H9 (cell line): ENCODE results near the gene LRRFIP2. TPM values are rescaled to one million over a fixed set of nuclear protein-coding genes. Genes with fewer than 3 reads are reported as not detected.

Experiments
- DNase-seq: peaks from one replicate; pipeline ENCODE4 v3.0.0-alpha.2; 2017
- H2AFZ ChIP-seq: one replicate; pipeline ENCODE4 v1.6.1; 2013; ENCODE audit warnings: mild to moderate bottlenecking, low read length, control low read depth, moderate library complexity
- H2AK5ac ChIP-seq: 2 replicates; pipeline ENCODE4 v1.6.1; 2013; ENCODE audit warnings: low read length, control low read depth, mixed read lengths; ENCODE audit not compliant: insufficient read length
- H2BK120ac ChIP-seq: one replicate; pipeline ENCODE4 v1.6.1; 2013; ENCODE audit warnings: low read depth, mild to moderate bottlenecking, low read length, control low read depth, inconsistent platforms; ENCODE audit not compliant: poor library complexity, severe bottlenecking
- H2BK12ac ChIP-seq: 2 replicates; pipeline ENCODE4 v1.6.1; 2013; ENCODE audit warnings: low read length, control low read depth, mixed read lengths, low read depth; ENCODE audit not compliant: insufficient read length
- H2BK15ac ChIP-seq: 2 replicates; pipeline ENCODE4 v1.6.1; 2013; ENCODE audit warnings: low read depth, low read length, control low read depth
- H2BK20ac ChIP-seq: one replicate; pipeline ENCODE4 v1.6.1; 2013; ENCODE audit warnings: low read depth, mild to moderate bottlenecking, low read length, control low read depth, inconsistent platforms; ENCODE audit not compliant: poor library complexity, severe bottlenecking
- H2BK5ac ChIP-seq: 2 replicates; pipeline ENCODE4 v1.6.1; 2013; ENCODE audit warnings: low read length, control low read depth, mixed read lengths; ENCODE audit not compliant: insufficient read length
- H3K14ac ChIP-seq: 2 replicates; pipeline ENCODE4 v1.6.1; 2013; ENCODE audit warnings: low read length, control low read depth; ENCODE audit not compliant: insufficient read depth
- H3K18ac ChIP-seq: 2 replicates; pipeline ENCODE4 v1.6.1; 2013; ENCODE audit warnings: low read depth, mild to moderate bottlenecking, mixed read lengths, low read length, control low read depth; ENCODE audit not compliant: insufficient read length
- H3K23ac ChIP-seq: 2 replicates; pipeline ENCODE4 v1.6.1; 2013; ENCODE audit warnings: low read length, control low read depth, mixed read lengths, low read depth; ENCODE audit not compliant: insufficient read length
- H3K23me2 ChIP-seq: 2 replicates; pipeline ENCODE4 v1.6.1; 2013; ENCODE audit warnings: low read depth, mild to moderate bottlenecking, mixed read lengths, low read length, control low read depth; ENCODE audit not compliant: insufficient read length, poor library complexity, severe bottlenecking
- H3K27ac ChIP-seq: 2 replicates; pipeline ENCODE4 v1.5.1; 2013; ENCODE audit warnings: low read length, control low read depth, mixed read lengths, low read depth; ENCODE audit not compliant: insufficient read length
- H3K27me3 ChIP-seq: 2 replicates; pipeline ENCODE4 v1.6.1; 2013; ENCODE audit warnings: low read length, control low read depth, inconsistent platforms; ENCODE audit not compliant: insufficient read depth
- H3K4ac ChIP-seq: 2 replicates; pipeline ENCODE4 v1.6.1; 2013; ENCODE audit warnings: low read depth, mild to moderate bottlenecking, control low read depth, inconsistent platforms, low read length, moderate library complexity
- H3K4me1 ChIP-seq: 2 replicates; pipeline ENCODE4 v1.6.1; 2013; ENCODE audit warnings: low read length, control low read depth, inconsistent platforms; ENCODE audit not compliant: insufficient read depth
- H3K4me2 ChIP-seq: 2 replicates; pipeline ENCODE4 v1.6.1; 2013; ENCODE audit warnings: low read length, control low read depth, mixed read lengths; ENCODE audit not compliant: insufficient read length, insufficient read depth
- H3K56ac ChIP-seq: 2 replicates; pipeline ENCODE4 v1.6.1; 2013; ENCODE audit warnings: low read depth, mild to moderate bottlenecking, mixed read lengths, low read length, control low read depth; ENCODE audit not compliant: insufficient read length
- H3K79me1 ChIP-seq: 2 replicates; pipeline ENCODE4 v1.6.1; 2013; ENCODE audit warnings: low read depth, mild to moderate bottlenecking, moderate library complexity, low read length, control low read depth, inconsistent platforms; ENCODE audit not compliant: insufficient read depth, poor library complexity, severe bottlenecking
- H3K79me2 ChIP-seq: 2 replicates; pipeline ENCODE4 v1.6.1; 2013; ENCODE audit warnings: low read length, control low read depth, inconsistent platforms; ENCODE audit not compliant: insufficient read depth
- H3K9ac ChIP-seq: 2 replicates; pipeline ENCODE4 v1.6.1; 2013; ENCODE audit warnings: low read length, control low read depth, mixed read lengths; ENCODE audit not compliant: insufficient read length; ENCODE audit errors: extremely low read depth
- H3K9me3 ChIP-seq: one replicate; pipeline ENCODE4 v1.6.1; 2013; ENCODE audit warnings: low read depth, low read length, inconsistent platforms; ENCODE audit not compliant: control insufficient read depth
- H3T11ph ChIP-seq: one replicate; pipeline ENCODE4 v1.6.1; 2013; ENCODE audit warnings: mild to moderate bottlenecking, low read length, control low read depth, inconsistent platforms
- H4K20me1 ChIP-seq: one replicate; pipeline ENCODE4 v1.6.1; 2013; ENCODE audit not compliant: control insufficient read depth, insufficient read length, insufficient read depth
- H4K5ac ChIP-seq: 2 replicates; pipeline ENCODE4 v1.6.1; 2013; ENCODE audit warnings: low read depth, mild to moderate bottlenecking, mixed read lengths, low read length, control low read depth; ENCODE audit not compliant: insufficient read length
- H4K8ac ChIP-seq: replicated peaks from 2 replicates; pipeline ENCODE4 v1.6.1; 2013; ENCODE audit warnings: low read length, control low read depth, mixed read lengths, low read depth; ENCODE audit not compliant: insufficient read length
- H4K91ac ChIP-seq: 2 replicates; pipeline ENCODE4 v1.6.1; 2013; ENCODE audit warnings: low read depth, mild to moderate bottlenecking, moderate library complexity, mixed read lengths, low read length, control low read depth; ENCODE audit not compliant: insufficient read length
- H3K27ac Mint-ChIP-seq, 3 experiments: 2 replicates in 2 of 3; 3 replicates in 1 of 3; pipeline ENCODE4 v1.8.0; 2020 to 2021; ENCODE audit warnings: mixed read lengths in 3 of 3, mild to moderate bottlenecking in 1 of 3, moderate library complexity in 1 of 3
- H3K27me3 Mint-ChIP-seq: 2 replicates; pipeline ENCODE4 v1.8.0; 2021; ENCODE audit warnings: low read depth, mild to moderate bottlenecking, moderate library complexity, mixed read lengths
- H3K36me3 Mint-ChIP-seq, 3 experiments: 2 replicates in 2 of 3; 3 replicates in 1 of 3; pipeline ENCODE4 v1.8.0; 2020 to 2021; ENCODE audit warnings: low read depth in 3 of 3, mixed read lengths in 3 of 3; ENCODE audit not compliant: insufficient read depth in 1 of 3
- H3K4me1 Mint-ChIP-seq, 2 experiments: 2 replicates each; pipeline ENCODE4 v1.8.0; 2020; ENCODE audit warnings: mixed read lengths in 2 of 2
- H3K4me3 Mint-ChIP-seq, 2 experiments: 2 replicates in 1 of 2; 3 replicates in 1 of 2; pipeline ENCODE4 v1.8.0; 2020 to 2021; ENCODE audit warnings: mild to moderate bottlenecking in 2 of 2, mixed read lengths in 2 of 2, moderate library complexity in 1 of 2
- H3K9me3 Mint-ChIP-seq, 2 experiments: 2 replicates in 1 of 2; 3 replicates in 1 of 2; pipeline ENCODE4 v1.8.0; 2020; ENCODE audit warnings: mild to moderate bottlenecking in 2 of 2, mixed read lengths in 2 of 2, moderate library complexity in 1 of 2
- WGBS: extraction: QIAGEN DNeasy Blood & Tissue Kit; methylation state at CpG from one replicate; pipeline ENCODE4 v1.1.7; 2013; ENCODE audit warnings: missing lambda C conversion rate, low lambda C conversion rate, mixed read lengths; ENCODE audit not compliant: insufficient read length; ENCODE audit errors: extremely low coverage; 5-methylcytosine and 5-hydroxymethylcytosine counted together
- total RNA-seq: library from RNA; stranded (reverse); gene quantifications from 2 replicates; pipeline ENCODE4 v1.2.1, GENCODE V29; 2021
- TF ChIP-seq, protein P1 (sequence below): fragments of 200-600 bp; sonication (generic); conservative IDR thresholded peaks from 3 replicates; pipeline ENCODE4 v1.8.0; 2021; ENCODE audit warnings: antibody characterized with exemption, mild to moderate bottlenecking

The LRRFIP2 gene
- total RNA-seq, 1 experiment from 2014 or later: 30.7 TPM

DNA sequence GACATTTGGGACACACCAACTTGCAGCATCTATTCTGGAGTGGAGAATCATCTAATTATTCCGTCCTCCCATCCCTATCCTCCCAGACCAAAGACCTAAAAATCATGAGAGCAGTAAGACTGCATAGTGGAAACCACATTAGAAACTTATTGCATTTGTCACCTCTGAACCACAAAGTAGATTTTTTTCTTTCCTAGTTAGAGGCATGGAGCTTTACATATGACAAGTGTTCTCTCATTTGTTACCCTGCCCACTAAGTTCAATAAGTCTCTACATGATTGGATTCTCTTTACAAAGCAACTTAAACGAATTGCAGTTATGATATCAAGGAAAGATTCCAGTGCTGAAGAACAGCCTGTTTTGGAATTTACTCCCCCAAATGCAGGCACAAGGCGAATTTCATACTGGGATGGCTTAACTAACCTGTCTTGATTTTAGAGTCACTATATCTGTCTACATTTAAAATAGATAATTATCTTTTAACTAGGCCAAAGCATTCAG is 42.3 kb upstream of the LRRFIP2 start:
- H2BK5ac ChIP-seq: no peak overlapping the region
- H3K56ac ChIP-seq: no peak overlapping the region
- H3K23ac ChIP-seq: no peak overlapping the region
- H3K14ac ChIP-seq: no peak overlapping the region
- no peak overlapping the region for H2BK12ac ChIP-seq
- H4K8ac ChIP-seq: no peak overlapping the region
- H3K4me2 ChIP-seq: no peak overlapping the region
- no peak overlapping the region for H2BK20ac ChIP-seq
- no peak overlapping the region for H3K4me3 Mint-ChIP-seq
- H3K27me3 Mint-ChIP-seq: no peaks in the 10 kb centered on the region
- no peak for DNase-seq
- no peaks in the 10 kb centered on the region for H3K36me3 Mint-ChIP-seq
- H2BK15ac ChIP-seq: no peak overlapping the region
- H3K79me2 ChIP-seq: no peaks in the 10 kb centered on the region
- no peak overlapping the region for H2AFZ ChIP-seq
- no peaks in the 10 kb centered on the region for H3K79me1 ChIP-seq
- no peak overlapping the region for H4K91ac ChIP-seq
- no peak overlapping the region for H3K4ac ChIP-seq
- H3T11ph ChIP-seq: no peak overlapping the region
- no peaks in the 10 kb centered on the region for H3K9me3 Mint-ChIP-seq
- TF ChIP-seq, protein P1, sequence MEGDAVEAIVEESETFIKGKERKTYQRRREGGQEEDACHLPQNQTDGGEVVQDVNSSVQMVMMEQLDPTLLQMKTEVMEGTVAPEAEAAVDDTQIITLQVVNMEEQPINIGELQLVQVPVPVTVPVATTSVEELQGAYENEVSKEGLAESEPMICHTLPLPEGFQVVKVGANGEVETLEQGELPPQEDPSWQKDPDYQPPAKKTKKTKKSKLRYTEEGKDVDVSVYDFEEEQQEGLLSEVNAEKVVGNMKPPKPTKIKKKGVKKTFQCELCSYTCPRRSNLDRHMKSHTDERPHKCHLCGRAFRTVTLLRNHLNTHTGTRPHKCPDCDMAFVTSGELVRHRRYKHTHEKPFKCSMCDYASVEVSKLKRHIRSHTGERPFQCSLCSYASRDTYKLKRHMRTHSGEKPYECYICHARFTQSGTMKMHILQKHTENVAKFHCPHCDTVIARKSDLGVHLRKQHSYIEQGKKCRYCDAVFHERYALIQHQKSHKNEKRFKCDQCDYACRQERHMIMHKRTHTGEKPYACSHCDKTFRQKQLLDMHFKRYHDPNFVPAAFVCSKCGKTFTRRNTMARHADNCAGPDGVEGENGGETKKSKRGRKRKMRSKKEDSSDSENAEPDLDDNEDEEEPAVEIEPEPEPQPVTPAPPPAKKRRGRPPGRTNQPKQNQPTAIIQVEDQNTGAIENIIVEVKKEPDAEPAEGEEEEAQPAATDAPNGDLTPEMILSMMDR: no peak
- no peaks in the 10 kb centered on the region for H4K20me1 ChIP-seq
- no peaks in the 10 kb centered on the region for H3K9me3 ChIP-seq
- no peak overlapping the region for H3K27ac ChIP-seq
- H3K9ac ChIP-seq: no peak overlapping the region
- no peak overlapping the region for H2AK5ac ChIP-seq
- no peaks in the 10 kb centered on the region for H3K4me1 Mint-ChIP-seq
- no peaks in the 10 kb centered on the region for H3K27me3 ChIP-seq
- no peaks in the 10 kb centered on the region for H3K4me1 ChIP-seq
- no peak overlapping the region for H2BK120ac ChIP-seq
- H3K23me2 ChIP-seq: no peaks in the 10 kb centered on the region
- no peak overlapping the region for H3K27ac Mint-ChIP-seq
- H4K5ac ChIP-seq: no peak overlapping the region
- WGBS: no CpG with 5 or more reads among the region's 3 CpGs
- H3K18ac ChIP-seq: no peak overlapping the region
